ENCODE data around the gene FAM240B.

DNA sequence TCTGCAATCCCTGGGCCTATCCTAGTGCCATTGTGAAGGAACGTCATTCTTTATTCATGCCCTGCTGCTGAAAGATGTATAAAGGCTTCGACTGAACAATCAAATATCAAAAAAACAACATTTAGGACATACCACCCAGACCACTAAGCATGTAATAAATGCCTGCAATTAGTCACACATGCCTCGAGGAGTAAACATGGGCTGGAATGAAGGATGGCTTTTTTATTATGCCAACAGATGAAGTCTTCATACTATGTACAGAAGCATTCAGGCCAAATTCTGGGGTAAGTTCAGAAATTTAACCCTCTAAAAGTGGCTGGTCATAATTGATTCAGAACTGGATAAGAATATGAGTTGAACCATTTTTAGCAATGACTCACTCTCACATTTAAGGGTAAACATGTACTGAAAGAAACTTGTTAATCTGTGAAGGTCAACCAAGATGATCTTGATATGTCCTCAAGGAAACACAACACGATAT, 38.1 kb downstream of the FAM240B start:
- TF ChIP-seq, protein P1, sequence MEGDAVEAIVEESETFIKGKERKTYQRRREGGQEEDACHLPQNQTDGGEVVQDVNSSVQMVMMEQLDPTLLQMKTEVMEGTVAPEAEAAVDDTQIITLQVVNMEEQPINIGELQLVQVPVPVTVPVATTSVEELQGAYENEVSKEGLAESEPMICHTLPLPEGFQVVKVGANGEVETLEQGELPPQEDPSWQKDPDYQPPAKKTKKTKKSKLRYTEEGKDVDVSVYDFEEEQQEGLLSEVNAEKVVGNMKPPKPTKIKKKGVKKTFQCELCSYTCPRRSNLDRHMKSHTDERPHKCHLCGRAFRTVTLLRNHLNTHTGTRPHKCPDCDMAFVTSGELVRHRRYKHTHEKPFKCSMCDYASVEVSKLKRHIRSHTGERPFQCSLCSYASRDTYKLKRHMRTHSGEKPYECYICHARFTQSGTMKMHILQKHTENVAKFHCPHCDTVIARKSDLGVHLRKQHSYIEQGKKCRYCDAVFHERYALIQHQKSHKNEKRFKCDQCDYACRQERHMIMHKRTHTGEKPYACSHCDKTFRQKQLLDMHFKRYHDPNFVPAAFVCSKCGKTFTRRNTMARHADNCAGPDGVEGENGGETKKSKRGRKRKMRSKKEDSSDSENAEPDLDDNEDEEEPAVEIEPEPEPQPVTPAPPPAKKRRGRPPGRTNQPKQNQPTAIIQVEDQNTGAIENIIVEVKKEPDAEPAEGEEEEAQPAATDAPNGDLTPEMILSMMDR (conservative IDR thresholded peaks at IDR 0.05; ENCODE audit: low read depth, low read length), result no peak
- TF ChIP-seq EZH2phosphoT487 (IDR thresholded peaks at IDR 0.05; ENCODE audit: borderline replicate concordance, low read length), result no peak
